ENCODE data around the gene TMPRSS11E.

DNA sequence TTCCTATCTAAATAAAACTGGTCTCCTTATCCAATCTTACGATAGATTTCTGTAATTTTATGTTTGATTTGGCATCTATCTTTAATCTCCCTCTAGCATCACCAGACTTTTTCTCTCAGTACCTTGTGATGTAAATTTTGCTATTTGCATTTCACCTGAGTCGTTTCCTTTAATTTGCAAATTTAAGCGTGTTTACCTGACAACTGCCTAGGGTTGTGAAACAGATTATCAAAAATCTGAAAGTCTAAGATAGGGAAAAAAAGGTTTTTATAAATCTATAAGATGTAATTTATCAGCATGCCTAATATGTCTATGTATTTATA lies 39.4 kb upstream of the TMPRSS11E start:
- no peak for TF ChIP-seq GATA2 (IDR thresholded peaks at IDR 0.05; ENCODE audit: low read depth, low read length)
- TF ChIP-seq GATA3 (IDR thresholded peaks at IDR 0.05; ENCODE audit: low read depth, low read length): no peak
